Chondrocyte (in vitro differentiated cells): ENCODE results near the gene EPB41L2. TPM values are rescaled to one million over a fixed set of nuclear protein-coding genes. Genes with fewer than 3 reads are reported as not detected.

ENCODE experiments used
- DNase-seq: peaks from one replicate; pipeline ENCODE4 v3.0.0; 2021; ENCODE audit warnings: mixed read lengths, low spot score
- H3K27ac Mint-ChIP-seq: one replicate; pipeline ENCODE4 v1.8.0; 2021; ENCODE audit warnings: mild to moderate bottlenecking, moderate library complexity, mixed read lengths; ENCODE audit not compliant: unreplicated experiment
- H3K27me3 Mint-ChIP-seq: 2 replicates; pipeline ENCODE4 v1.8.0; 2021; ENCODE audit warnings: low read depth, mixed read lengths
- H3K36me3 Mint-ChIP-seq: 2 replicates; pipeline ENCODE4 v1.8.0; 2021; ENCODE audit warnings: low read depth, mixed read lengths
- H3K4me1 Mint-ChIP-seq: 2 replicates; pipeline ENCODE4 v1.8.0; 2021; ENCODE audit warnings: low read depth, mild to moderate bottlenecking, mixed read lengths
- H3K4me3 Mint-ChIP-seq: one replicate; pipeline ENCODE4 v1.8.0; 2021; ENCODE audit warnings: mild to moderate bottlenecking, moderate library complexity, mixed read lengths; ENCODE audit not compliant: unreplicated experiment
- H3K9me3 Mint-ChIP-seq: 2 replicates; pipeline ENCODE4 v1.8.0; 2021; ENCODE audit warnings: low read depth, mixed read lengths
- total RNA-seq: library from RNA; stranded (reverse); gene quantifications from 3 replicates; pipeline ENCODE4 v1.2.1, GENCODE V29; 2021
- TF ChIP-seq, protein P1 (sequence below): fragments of 200-600 bp; sonication (generic); IDR thresholded peaks from 2 replicates; pipeline ENCODE4 v1.5.0; 2021; ENCODE audit warnings: antibody characterized with exemption, mild to moderate bottlenecking, moderate library complexity

The EPB41L2 gene
- total RNA-seq, 1 donor from 2014 or later, result 65.8 TPM

DNA sequence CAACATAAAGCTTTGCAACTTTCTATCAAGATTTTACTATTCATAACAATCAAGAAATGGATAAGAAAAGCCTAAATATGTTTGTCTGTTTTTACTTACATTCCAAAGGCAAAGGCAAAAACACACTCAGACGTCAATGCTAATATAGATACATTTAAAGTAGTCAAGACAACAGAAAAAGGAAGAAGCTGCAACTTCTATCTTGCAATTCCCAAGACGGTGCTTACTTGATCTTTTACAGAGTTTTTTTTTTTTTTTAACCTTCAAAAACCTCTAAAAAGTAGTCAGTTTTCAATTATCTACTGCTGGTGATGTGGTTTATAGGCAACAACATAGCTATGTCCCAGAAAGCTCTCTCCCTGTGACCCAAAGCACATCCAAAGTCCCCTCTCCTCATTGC is 58.1 kb downstream of the EPB41L2 start:
- H3K4me3 Mint-ChIP-seq, result no peak overlapping the region
- peaks cover 13% of the 10 kb centered on the region for H3K9me3 Mint-ChIP-seq
- TF ChIP-seq, protein P1, sequence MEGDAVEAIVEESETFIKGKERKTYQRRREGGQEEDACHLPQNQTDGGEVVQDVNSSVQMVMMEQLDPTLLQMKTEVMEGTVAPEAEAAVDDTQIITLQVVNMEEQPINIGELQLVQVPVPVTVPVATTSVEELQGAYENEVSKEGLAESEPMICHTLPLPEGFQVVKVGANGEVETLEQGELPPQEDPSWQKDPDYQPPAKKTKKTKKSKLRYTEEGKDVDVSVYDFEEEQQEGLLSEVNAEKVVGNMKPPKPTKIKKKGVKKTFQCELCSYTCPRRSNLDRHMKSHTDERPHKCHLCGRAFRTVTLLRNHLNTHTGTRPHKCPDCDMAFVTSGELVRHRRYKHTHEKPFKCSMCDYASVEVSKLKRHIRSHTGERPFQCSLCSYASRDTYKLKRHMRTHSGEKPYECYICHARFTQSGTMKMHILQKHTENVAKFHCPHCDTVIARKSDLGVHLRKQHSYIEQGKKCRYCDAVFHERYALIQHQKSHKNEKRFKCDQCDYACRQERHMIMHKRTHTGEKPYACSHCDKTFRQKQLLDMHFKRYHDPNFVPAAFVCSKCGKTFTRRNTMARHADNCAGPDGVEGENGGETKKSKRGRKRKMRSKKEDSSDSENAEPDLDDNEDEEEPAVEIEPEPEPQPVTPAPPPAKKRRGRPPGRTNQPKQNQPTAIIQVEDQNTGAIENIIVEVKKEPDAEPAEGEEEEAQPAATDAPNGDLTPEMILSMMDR, result no peak
- H3K4me1 Mint-ChIP-seq, result peaks cover 43% of the 10 kb centered on the region
- peaks cover 11% of the 10 kb centered on the region for H3K36me3 Mint-ChIP-seq
- H3K27me3 Mint-ChIP-seq, result no peaks in the 10 kb centered on the region
- no peak for DNase-seq
- H3K27ac Mint-ChIP-seq, result no peak overlapping the region

DNA sequence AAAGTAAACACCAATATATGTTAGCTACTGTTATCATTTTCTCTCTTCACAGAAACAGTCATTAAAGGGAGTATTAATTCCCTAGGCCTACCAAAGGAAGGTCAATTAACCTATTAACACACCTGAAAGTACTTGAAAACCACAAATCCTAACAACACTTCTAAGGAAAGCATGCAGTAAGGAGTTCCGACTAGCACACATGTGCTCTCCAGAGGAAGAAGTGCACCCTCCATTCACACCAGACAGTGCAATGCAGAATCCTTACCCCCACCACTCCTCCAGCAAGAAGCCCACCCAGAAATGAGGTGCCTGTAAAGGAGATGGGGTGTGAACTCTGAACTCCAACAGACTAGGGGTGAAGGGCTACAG is 58.7 kb downstream of the EPB41L2 start:
- TF ChIP-seq, protein P1, result no peak
- no peak overlapping the region for H3K4me3 Mint-ChIP-seq
- peaks cover 43% of the 10 kb centered on the region for H3K4me1 Mint-ChIP-seq
- peak overlapping the region; percentile 14 for H3K27ac Mint-ChIP-seq
- no peaks in the 10 kb centered on the region for H3K27me3 Mint-ChIP-seq
- H3K9me3 Mint-ChIP-seq, result peaks cover 13% of the 10 kb centered on the region
- H3K36me3 Mint-ChIP-seq, result peaks cover 11% of the 10 kb centered on the region
- no peak for DNase-seq

DNA sequence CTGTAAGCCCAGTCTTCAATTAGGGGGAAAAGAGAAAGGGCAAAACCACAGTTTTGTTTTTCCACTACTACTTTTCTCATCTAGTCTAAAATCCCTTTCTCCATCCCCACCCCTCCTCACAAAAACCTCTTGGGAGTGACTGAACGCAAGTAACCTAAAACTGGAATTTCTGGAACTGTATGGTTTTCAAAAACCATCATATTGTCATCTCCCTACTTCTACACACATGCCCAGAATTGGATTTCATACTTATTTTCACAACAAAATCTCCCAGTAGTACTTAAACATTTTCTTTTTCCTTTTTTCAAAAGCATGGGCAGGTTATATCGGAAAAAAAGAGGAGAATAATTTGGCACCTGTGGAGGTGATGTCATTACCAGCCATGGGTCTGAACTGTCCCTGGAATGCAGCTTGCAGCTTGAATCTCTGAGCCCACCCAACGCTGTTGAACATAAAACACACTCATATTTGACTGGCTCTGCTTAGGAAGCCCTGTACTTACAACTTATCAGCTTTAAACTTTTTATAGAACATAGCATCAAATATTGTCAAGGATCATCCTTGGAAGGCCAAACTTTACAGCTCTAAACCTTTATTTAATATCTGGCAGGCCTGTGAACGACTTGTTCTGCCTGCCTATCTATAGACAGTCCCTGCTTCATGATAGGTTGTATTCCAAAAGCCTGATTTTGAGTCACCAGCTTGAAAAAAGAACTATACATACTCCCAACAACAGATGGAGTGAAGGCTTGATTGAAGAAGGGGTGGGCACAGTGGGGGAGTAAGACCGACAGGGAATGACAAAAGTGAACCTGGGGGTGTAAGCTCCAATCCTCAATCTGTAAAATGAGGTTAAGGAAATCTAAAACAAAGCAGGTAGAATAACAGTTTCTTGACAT is 59.3 kb downstream of the EPB41L2 start:
- H3K27me3 Mint-ChIP-seq, result no peaks in the 10 kb centered on the region

DNA sequence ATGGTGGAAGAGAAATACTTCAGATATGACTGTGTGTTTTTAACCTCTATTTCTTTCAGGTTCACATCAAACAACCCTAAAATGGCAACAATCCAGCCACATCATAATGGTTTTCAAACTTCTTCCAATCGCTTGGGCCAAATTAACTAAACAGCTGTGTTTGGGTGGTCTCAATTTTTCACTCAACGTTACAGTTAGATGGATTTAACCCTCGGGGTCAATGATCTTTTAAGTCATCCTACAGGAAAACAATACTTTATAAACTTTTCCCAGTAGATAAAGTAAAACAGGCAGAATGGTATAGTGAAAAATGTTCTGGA is 60.4 kb downstream of the EPB41L2 start:
- Mint-ChIP-seq H3K4me1 (peaks cover 49% of the 10 kb centered on the region), H3K4me3 (no peak overlapping the region), H3K9me3 (peaks cover 12% of the 10 kb centered on the region), H3K27ac (no peak overlapping the region), H3K27me3 (no peaks in the 10 kb centered on the region), H3K36me3 (peaks cover 10% of the 10 kb centered on the region)
- DNase-seq, result no peak
- TF ChIP-seq, protein P1, result no peak

More for the DNA sequence above, 59.3 kb downstream of the EPB41L2 start:
- H3K4me1 Mint-ChIP-seq, result peaks cover 43% of the 10 kb centered on the region
- peak overlapping the region; percentile 19 for H3K27ac Mint-ChIP-seq
- H3K4me3 Mint-ChIP-seq, result no peak overlapping the region
- peaks cover 13% of the 10 kb centered on the region for H3K9me3 Mint-ChIP-seq
- no peak for DNase-seq
- H3K36me3 Mint-ChIP-seq, result peaks cover 11% of the 10 kb centered on the region
- TF ChIP-seq, protein P1, result no peak

DNA sequence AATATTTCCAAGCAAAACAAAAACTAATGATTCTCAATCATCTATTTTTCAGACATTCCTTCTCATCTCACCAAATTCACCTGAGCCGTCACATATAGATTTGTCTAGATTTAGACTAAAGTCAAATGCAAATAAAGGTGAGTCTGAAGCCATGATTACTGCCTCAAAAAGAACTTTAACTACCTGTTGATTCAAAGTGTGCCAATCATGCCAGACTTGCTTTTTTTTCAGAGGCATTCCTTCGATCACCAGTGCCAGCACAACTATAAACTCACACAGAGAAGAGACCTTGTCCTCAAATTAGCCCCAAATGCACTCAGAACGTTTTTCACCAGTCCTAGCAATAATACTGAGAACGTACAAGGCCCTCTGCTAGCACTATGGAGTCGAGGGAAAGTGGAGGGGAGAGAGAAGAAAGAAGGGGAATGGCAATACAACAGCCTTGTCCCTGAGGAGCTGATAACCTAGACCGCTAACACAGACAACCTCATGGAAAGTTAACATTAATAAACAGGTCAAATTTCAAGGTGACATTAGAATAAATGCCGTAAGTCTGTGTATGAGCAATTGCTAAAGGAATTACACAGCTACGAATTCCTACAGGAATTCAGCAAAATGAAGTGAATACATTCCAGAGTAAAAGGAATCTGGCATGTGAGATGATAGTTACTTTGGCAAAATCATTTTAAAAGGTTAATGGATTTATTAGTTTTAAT is 60.9 kb downstream of the EPB41L2 start:
- TF ChIP-seq, protein P1, result no peak
- no peak overlapping the region for H3K4me3 Mint-ChIP-seq
- peaks cover 6% of the 10 kb centered on the region for H3K9me3 Mint-ChIP-seq
- H3K36me3 Mint-ChIP-seq, result peaks cover 5% of the 10 kb centered on the region
- peak overlapping the region; percentile 58 for H3K27ac Mint-ChIP-seq
- peaks cover 55% of the 10 kb centered on the region for H3K4me1 Mint-ChIP-seq
- H3K27me3 Mint-ChIP-seq, result no peaks in the 10 kb centered on the region
- no peak for DNase-seq
